IMR-90 (cell line): Measurements from ENCODE around the gene RNF144A. TPM values are rescaled to one million over a fixed set of nuclear protein-coding genes. Genes with fewer than 3 reads are reported as not detected.

Source experiments
- ATAC-seq: fragments of 200-7000 bp; cut with Tn5 transposase; 2 replicates; pipeline ENCODE4 v1.9.1; 2020; ENCODE audit warnings: low read depth, mild to moderate bottlenecking, moderate library complexity
- BruUV-seq: library from RNA; stranded (reverse); fragments of 400-500 nt; replicated peaks from 2 replicates; lab custom pipeline; 2021; lab: Mats Ljungman, UMichigan
- CTCF ChIA-PET: fragments of 300-600 bp; formaldehyde crosslinking; extraction: SDS; loops from one replicate; lab custom pipeline; 2021; ENCODE audit warnings: antibody characterized with exemption; lab: Yijun Ruan, JAX
- POLR2A ChIA-PET: fragments of 300-600 bp; sonication (Branson Sonifier 250); formaldehyde crosslinking; loops from one replicate; lab custom pipeline; 2022; ENCODE audit warnings: antibody characterized with exemption; ENCODE audit not compliant: unreplicated experiment; lab: Charles Lee
- DNase-seq: peaks from one replicate; pipeline ENCODE4 v3.0.0; 2013
- H2AFZ ChIP-seq: replicated peaks from 2 replicates; pipeline ENCODE3; 2013; ENCODE audit warnings: low read length, mild to moderate bottlenecking; ENCODE audit not compliant: poor library complexity
- H2AK5ac ChIP-seq: 2 replicates; pipeline ENCODE4 v1.6.1; 2013; ENCODE audit warnings: low read depth, low read length, inconsistent platforms
- H2AK9ac ChIP-seq: replicated peaks from 2 replicates; pipeline ENCODE3; 2013; ENCODE audit warnings: mild to moderate bottlenecking, low read depth, low read length, moderate library complexity; ENCODE audit not compliant: poor library complexity
- H2BK120ac ChIP-seq: 2 replicates; pipeline ENCODE4 v1.6.1; 2013; ENCODE audit warnings: low read depth, low read length, inconsistent platforms
- H2BK15ac ChIP-seq: 3 replicates; pipeline ENCODE4 v1.6.1; 2013; ENCODE audit warnings: low read depth, low read length, inconsistent platforms
- H2BK20ac ChIP-seq: 2 replicates; pipeline ENCODE4 v1.6.1; 2013; ENCODE audit warnings: low read depth, mild to moderate bottlenecking, inconsistent platforms, low read length, moderate library complexity
- H2BK5ac ChIP-seq: 2 replicates; pipeline ENCODE4 v1.6.1; 2013; ENCODE audit warnings: mild to moderate bottlenecking, low read depth, low read length, inconsistent platforms; ENCODE audit not compliant: poor library complexity, severe bottlenecking
- H3K14ac ChIP-seq: replicated peaks from 2 replicates; pipeline ENCODE4 v1.6.1; 2013; ENCODE audit warnings: low read depth, low read length, inconsistent platforms
- H3K18ac ChIP-seq: 2 replicates; pipeline ENCODE4 v1.6.1; 2013; ENCODE audit warnings: low read depth, low read length, control low read depth
- H3K23ac ChIP-seq: 2 replicates; pipeline ENCODE4 v1.6.1; 2013; ENCODE audit warnings: low read depth, low read length, inconsistent platforms
- H3K27ac ChIP-seq: 2 replicates; pipeline ENCODE4 v1.5.1; 2013; ENCODE audit warnings: mild to moderate bottlenecking, control low read depth, low read length; ENCODE audit not compliant: insufficient read depth
- H3K27me3 ChIP-seq: 2 replicates; pipeline ENCODE4 v1.6.1; 2013; ENCODE audit warnings: low read length; ENCODE audit not compliant: control insufficient read depth, insufficient read depth
- H3K36me3 ChIP-seq: 2 replicates; pipeline ENCODE4 v1.6.1; 2013; ENCODE audit warnings: low read length, mixed read lengths; ENCODE audit not compliant: control insufficient read depth, insufficient read depth
- H3K4ac ChIP-seq: 2 replicates; pipeline ENCODE4 v1.6.1; 2013; ENCODE audit warnings: low read depth, low read length, inconsistent platforms
- H3K4me1 ChIP-seq: 2 replicates; pipeline ENCODE4 v1.6.1; 2013; ENCODE audit warnings: low read length, mixed read lengths; ENCODE audit not compliant: control insufficient read depth, insufficient read depth
- H3K4me2 ChIP-seq: 2 replicates; pipeline ENCODE4 v1.6.1; 2013; ENCODE audit warnings: low read depth, mild to moderate bottlenecking, control low read depth, low read length, moderate library complexity
- H3K4me3 ChIP-seq: 2 replicates; pipeline ENCODE4 v1.5.1; 2013; ENCODE audit warnings: low read depth, mild to moderate bottlenecking, control low read depth, low read length, moderate library complexity; ENCODE audit not compliant: insufficient read depth
- H3K56ac ChIP-seq: 2 replicates; pipeline ENCODE4 v1.6.1; 2013; ENCODE audit warnings: low read length, inconsistent platforms; ENCODE audit not compliant: insufficient read depth; ENCODE audit errors: extremely low read depth
- H3K79me1 ChIP-seq, 2 experiments: 2 replicates each; pipeline ENCODE4 v1.6.1; 2013; ENCODE audit warnings: low read length in 2 of 2, inconsistent platforms in 1 of 2, low read depth in 1 of 2
- H3K9ac ChIP-seq: 2 replicates; pipeline ENCODE4 v1.6.1; 2013; ENCODE audit warnings: low read depth, low read length, control low read depth
- H3K9me1 ChIP-seq: 2 replicates; pipeline ENCODE4 v1.6.1; 2013; ENCODE audit warnings: low read length, inconsistent platforms; ENCODE audit not compliant: insufficient read depth
- H3K9me3 ChIP-seq: 2 replicates; pipeline ENCODE4 v1.6.1; 2013; ENCODE audit warnings: low read length; ENCODE audit not compliant: control insufficient read depth, insufficient read depth
- H4K20me1 ChIP-seq: 2 replicates; pipeline ENCODE4 v1.6.1; 2013; ENCODE audit warnings: low read length, inconsistent platforms; ENCODE audit not compliant: insufficient read depth
- H4K5ac ChIP-seq: 2 replicates; pipeline ENCODE4 v1.6.1; 2013; ENCODE audit warnings: mild to moderate bottlenecking, low read depth, low read length, control low read depth
- H4K8ac ChIP-seq, 2 experiments: 2 replicates each; pipeline ENCODE4 v1.6.1; 2013; ENCODE audit warnings: low read depth in 2 of 2, low read length in 2 of 2, control low read depth in 1 of 2, inconsistent platforms in 1 of 2
- H4K91ac ChIP-seq: 2 replicates; pipeline ENCODE4 v1.6.1; 2013; ENCODE audit warnings: low read depth, low read length, inconsistent platforms; ENCODE audit not compliant: insufficient read depth
- BHLHE40 ChIP-seq: fragments of 150-350 bp; IDR thresholded peaks from 2 replicates; pipeline ENCODE4 v1.6.1; 2016; ENCODE audit warnings: mild to moderate bottlenecking, low read depth, low read length
- CEBPB ChIP-seq: IDR thresholded peaks from 2 replicates; pipeline ENCODE4 v1.6.1; 2012; ENCODE audit warnings: low read depth, low read length, improper control_type of control experiment
- CHD1 ChIP-seq: IDR thresholded peaks from 2 replicates; pipeline ENCODE4 v1.6.1; 2012; ENCODE audit warnings: low read depth, low read length, improper control_type of control experiment
- FOS ChIP-seq: fragments of 150-350 bp; IDR thresholded peaks from 2 replicates; pipeline ENCODE4 v1.6.1; 2016; ENCODE audit warnings: low read depth, low read length
- MAFK ChIP-seq: IDR thresholded peaks from 2 replicates; pipeline ENCODE4 v1.6.1; 2012; ENCODE audit warnings: low read depth, low read length, improper control_type of control experiment
- MAZ ChIP-seq: IDR thresholded peaks from 2 replicates; pipeline ENCODE4 v1.6.1; 2012; ENCODE audit warnings: low read depth, mild to moderate bottlenecking, low read length, improper control_type of control experiment, moderate library complexity, borderline replicate concordance
- MXI1 ChIP-seq: IDR thresholded peaks from 2 replicates; pipeline ENCODE4 v1.6.1; 2012; ENCODE audit warnings: low read depth, mild to moderate bottlenecking, low read length, moderate library complexity, borderline replicate concordance
- NFE2L2 ChIP-seq: fragments of 150-350 bp; IDR thresholded peaks from 2 replicates; pipeline ENCODE4 v1.6.1; 2016; ENCODE audit warnings: low read depth, mild to moderate bottlenecking, low read length
- POLR2A ChIP-seq: IDR thresholded peaks from 2 replicates; pipeline ENCODE4 v1.6.1; 2012; ENCODE audit warnings: mild to moderate bottlenecking, low read depth, low read length
- RAD21 ChIP-seq: IDR thresholded peaks from 2 replicates; pipeline ENCODE4 v1.6.1; 2012; ENCODE audit warnings: low read length, improper control_type of control experiment
- RFX5 ChIP-seq: IDR thresholded peaks from 2 replicates; pipeline ENCODE4 v1.8.0; 2012; ENCODE audit warnings: low read depth, mild to moderate bottlenecking, low read length, moderate library complexity
- SMC3 ChIP-seq: fragments of 150-350 bp; IDR thresholded peaks from 2 replicates; pipeline ENCODE4 v1.6.1; 2016; ENCODE audit warnings: low read depth, mild to moderate bottlenecking, antibody characterized with exemption, low read length, moderate library complexity
- WGBS, 2 experiments: methylation state at CpG; one replicate each; pipeline versions ENCODE4 v1.1.5 to v1.1.7; 2013; ENCODE audit warnings: missing lambda C conversion rate in 2 of 2; ENCODE audit not compliant: insufficient read length in 1 of 2; ENCODE audit errors: extremely low coverage in 2 of 2; 5-methylcytosine and 5-hydroxymethylcytosine counted together
- dilution Hi-C: fragments of 300-500 bp; cut with HindIII; formaldehyde crosslinking; loops from one replicate; pipeline ENCODE4 v1.14.3; 2018; ENCODE audit warnings: low sequenced_read_pairs; ENCODE audit not compliant: unreplicated experiment
- in situ Hi-C: fragments of 300-500 bp; cut with MboI; formaldehyde crosslinking; loops from 3 replicates; pipeline ENCODE4 v1.14.3; 2019; ENCODE audit warnings: low sequenced_read_pairs, inconsistent platforms, mixed read lengths
- intact Hi-C: fragments of 100-400 bp; cut with micrococcal nuclease; formaldehyde crosslinking; loops from 2 replicates; pipeline ENCODE4 v1.10.0; 2022
- polyA plus RNA-seq, 3 experiments: library from polyadenylated mRNA; depleted of rRNA; stranded (reverse); fragments of >200 nt; gene quantifications; 2 replicates each; pipeline ENCODE4 v1.2.3, GENCODE V29; 2012; ENCODE audit warnings: low replicate concordance in 1 of 3
- total RNA-seq: library from RNA; depleted of rRNA; stranded (reverse); fragments of >200 nt; gene quantifications from 2 replicates; pipeline ENCODE4 v1.2.3, GENCODE V29; 2012
- TF ChIP-seq, protein P1 (sequence below): conservative IDR thresholded peaks from 2 replicates; pipeline ENCODE4 v1.5.1; 2012; ENCODE audit warnings: mild to moderate bottlenecking, low read depth, low read length, improper control_type of control experiment
- TF ChIP-seq, protein P2 (sequence below): fragments of 150-350 bp; IDR thresholded peaks from 2 replicates; pipeline ENCODE4 v1.6.1; 2017; ENCODE audit warnings: mild to moderate bottlenecking, antibody characterized with exemption, low read length, low read depth
- TF ChIP-seq, protein P3 (sequence below): fragments of 150-350 bp; IDR thresholded peaks from 2 replicates; pipeline ENCODE4 v1.6.1; 2016; ENCODE audit warnings: low read depth, mild to moderate bottlenecking, low read length, moderate library complexity, borderline replicate concordance

The RNF144A gene
- total and polyA plus RNA-seq, 2 of the 4 experiments (the other 2 are of a cell fraction), result 0.18 to 0.26 TPM

DNA sequence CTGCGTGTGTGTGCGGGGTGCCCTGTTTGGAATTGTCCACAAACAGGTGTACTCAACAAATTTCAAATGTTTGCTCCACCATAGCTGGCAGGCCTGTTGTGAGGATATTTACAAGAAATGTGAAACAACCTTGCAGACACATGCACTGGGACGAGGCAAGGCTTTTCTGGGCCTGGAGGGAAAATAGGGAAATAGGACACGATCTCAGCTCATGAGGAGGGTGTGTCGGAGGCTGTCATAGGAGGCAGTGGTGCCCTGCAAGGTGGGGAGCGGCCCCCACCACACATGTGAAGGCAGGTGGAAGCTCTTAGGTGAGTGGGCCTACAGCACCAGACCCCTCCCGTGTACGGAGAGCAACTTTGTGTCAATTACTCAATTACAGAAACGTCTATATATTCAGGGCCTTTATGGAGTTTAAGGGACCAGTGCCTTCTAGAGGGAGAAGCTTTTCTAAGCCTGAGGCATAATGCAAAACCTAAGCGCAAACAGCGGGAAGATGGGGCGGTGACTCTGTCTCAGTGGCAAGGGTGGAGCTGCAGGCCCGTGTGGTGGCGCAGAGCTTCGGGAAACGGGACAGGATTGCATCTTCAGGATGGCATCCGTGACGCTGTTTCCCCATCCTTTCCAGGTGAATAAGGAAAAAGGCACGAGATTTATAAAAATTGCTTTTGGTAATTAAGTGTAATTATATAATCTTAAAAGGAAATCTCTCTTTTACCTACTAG, 48.0 kb downstream of the RNF144A start:
- ATAC-seq (no peak), DNase-seq (no peak)
- POLR2A ChIA-PET, result interaction anchor here (0.6 kb wide), 1 partner anchor 13 kb away, joined by 5 read pairs; no protein-coding TSS in a partner anchor
- dilution Hi-C loops, result no loop called here
- in situ Hi-C loops, result no loop called here
- no peak overlapping the region for H3K9ac ChIP-seq
- no peak overlapping the region for H2AFZ ChIP-seq
- no peak overlapping the region for H3K14ac ChIP-seq
- H4K5ac ChIP-seq, result no peak overlapping the region
- no peak overlapping the region for H2BK5ac ChIP-seq
- 0 out of 2 replicates have a peak, but pooled peaks cover 2% of the 10 kb centered on the region for H3K27me3 ChIP-seq
- no peak overlapping the region for H3K4me2 ChIP-seq
- no peak overlapping the region for H3K4ac ChIP-seq
- no peak overlapping the region for H4K91ac ChIP-seq
- H4K20me1 ChIP-seq, result no peaks in the 10 kb centered on the region
- intact Hi-C loops, result no loop called here
- no peak overlapping the region for H2AK5ac ChIP-seq
- H3K4me3 ChIP-seq, result no peak overlapping the region
- H3K27ac ChIP-seq, result no peak overlapping the region
- H3K79me1 ChIP-seq, result no peaks in the 10 kb centered on the region
- H2BK20ac ChIP-seq, result no peak overlapping the region
- CTCF ChIA-PET, result no interaction called here
- TF ChIP-seq, protein P1, sequence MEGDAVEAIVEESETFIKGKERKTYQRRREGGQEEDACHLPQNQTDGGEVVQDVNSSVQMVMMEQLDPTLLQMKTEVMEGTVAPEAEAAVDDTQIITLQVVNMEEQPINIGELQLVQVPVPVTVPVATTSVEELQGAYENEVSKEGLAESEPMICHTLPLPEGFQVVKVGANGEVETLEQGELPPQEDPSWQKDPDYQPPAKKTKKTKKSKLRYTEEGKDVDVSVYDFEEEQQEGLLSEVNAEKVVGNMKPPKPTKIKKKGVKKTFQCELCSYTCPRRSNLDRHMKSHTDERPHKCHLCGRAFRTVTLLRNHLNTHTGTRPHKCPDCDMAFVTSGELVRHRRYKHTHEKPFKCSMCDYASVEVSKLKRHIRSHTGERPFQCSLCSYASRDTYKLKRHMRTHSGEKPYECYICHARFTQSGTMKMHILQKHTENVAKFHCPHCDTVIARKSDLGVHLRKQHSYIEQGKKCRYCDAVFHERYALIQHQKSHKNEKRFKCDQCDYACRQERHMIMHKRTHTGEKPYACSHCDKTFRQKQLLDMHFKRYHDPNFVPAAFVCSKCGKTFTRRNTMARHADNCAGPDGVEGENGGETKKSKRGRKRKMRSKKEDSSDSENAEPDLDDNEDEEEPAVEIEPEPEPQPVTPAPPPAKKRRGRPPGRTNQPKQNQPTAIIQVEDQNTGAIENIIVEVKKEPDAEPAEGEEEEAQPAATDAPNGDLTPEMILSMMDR, result no peak
- no peak for TF ChIP-seq MAZ
- no peak for TF ChIP-seq POLR2A
- no peak for TF ChIP-seq MAFK
- TF ChIP-seq, protein P2, sequence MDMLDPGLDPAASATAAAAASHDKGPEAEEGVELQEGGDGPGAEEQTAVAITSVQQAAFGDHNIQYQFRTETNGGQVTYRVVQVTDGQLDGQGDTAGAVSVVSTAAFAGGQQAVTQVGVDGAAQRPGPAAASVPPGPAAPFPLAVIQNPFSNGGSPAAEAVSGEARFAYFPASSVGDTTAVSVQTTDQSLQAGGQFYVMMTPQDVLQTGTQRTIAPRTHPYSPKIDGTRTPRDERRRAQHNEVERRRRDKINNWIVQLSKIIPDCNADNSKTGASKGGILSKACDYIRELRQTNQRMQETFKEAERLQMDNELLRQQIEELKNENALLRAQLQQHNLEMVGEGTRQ, result no peak
- TF ChIP-seq CHD1, result no peak
- no peak for TF ChIP-seq NFE2L2
- no peak for TF ChIP-seq MXI1
- TF ChIP-seq, protein P3, sequence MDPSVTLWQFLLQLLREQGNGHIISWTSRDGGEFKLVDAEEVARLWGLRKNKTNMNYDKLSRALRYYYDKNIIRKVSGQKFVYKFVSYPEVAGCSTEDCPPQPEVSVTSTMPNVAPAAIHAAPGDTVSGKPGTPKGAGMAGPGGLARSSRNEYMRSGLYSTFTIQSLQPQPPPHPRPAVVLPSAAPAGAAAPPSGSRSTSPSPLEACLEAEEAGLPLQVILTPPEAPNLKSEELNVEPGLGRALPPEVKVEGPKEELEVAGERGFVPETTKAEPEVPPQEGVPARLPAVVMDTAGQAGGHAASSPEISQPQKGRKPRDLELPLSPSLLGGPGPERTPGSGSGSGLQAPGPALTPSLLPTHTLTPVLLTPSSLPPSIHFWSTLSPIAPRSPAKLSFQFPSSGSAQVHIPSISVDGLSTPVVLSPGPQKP, result no peak
- TF ChIP-seq FOS, result no peak
- no peak for TF ChIP-seq RFX5
- TF ChIP-seq RAD21, result no peak
- no peak for TF ChIP-seq CEBPB
- no peak for TF ChIP-seq SMC3
- no peak for TF ChIP-seq BHLHE40
- WGBS, 2 experiments, result no CpG with 5 or more reads among the region's 19 CpGs
- H3K18ac ChIP-seq, result no peak overlapping the region
- no peak overlapping the region for H2BK15ac ChIP-seq
- no peaks in the 10 kb centered on the region for H3K9me1 ChIP-seq
- no TSS peak for BruUV-seq
- H3K36me3 ChIP-seq, result no peaks in the 10 kb centered on the region
- H4K8ac ChIP-seq, result no peak overlapping the region
- no peak overlapping the region for H2AK9ac ChIP-seq
- no peak overlapping the region for H3K23ac ChIP-seq
- H3K56ac ChIP-seq, result no peak overlapping the region
- H3K9me3 ChIP-seq, result no peaks in the 10 kb centered on the region; the same call in 1 of the 2 replicates
- H2BK120ac ChIP-seq, result no peak overlapping the region
- H3K4me1 ChIP-seq, result no peaks in the 10 kb centered on the region
